SH-SY5Y (cell line): ENCODE results near the gene RFK.

ENCODE experiments used
- GATA2 ChIP-seq: IDR thresholded peaks from 2 replicates; pipeline ENCODE4 v1.6.1; 2011; ENCODE audit warnings: mild to moderate bottlenecking, low read depth, low read length
- GATA3 ChIP-seq: IDR thresholded peaks from 2 replicates; pipeline ENCODE4 v1.6.1; 2011; ENCODE audit warnings: low read depth, mild to moderate bottlenecking, low read length, moderate library complexity

Gene RFK

DNA sequence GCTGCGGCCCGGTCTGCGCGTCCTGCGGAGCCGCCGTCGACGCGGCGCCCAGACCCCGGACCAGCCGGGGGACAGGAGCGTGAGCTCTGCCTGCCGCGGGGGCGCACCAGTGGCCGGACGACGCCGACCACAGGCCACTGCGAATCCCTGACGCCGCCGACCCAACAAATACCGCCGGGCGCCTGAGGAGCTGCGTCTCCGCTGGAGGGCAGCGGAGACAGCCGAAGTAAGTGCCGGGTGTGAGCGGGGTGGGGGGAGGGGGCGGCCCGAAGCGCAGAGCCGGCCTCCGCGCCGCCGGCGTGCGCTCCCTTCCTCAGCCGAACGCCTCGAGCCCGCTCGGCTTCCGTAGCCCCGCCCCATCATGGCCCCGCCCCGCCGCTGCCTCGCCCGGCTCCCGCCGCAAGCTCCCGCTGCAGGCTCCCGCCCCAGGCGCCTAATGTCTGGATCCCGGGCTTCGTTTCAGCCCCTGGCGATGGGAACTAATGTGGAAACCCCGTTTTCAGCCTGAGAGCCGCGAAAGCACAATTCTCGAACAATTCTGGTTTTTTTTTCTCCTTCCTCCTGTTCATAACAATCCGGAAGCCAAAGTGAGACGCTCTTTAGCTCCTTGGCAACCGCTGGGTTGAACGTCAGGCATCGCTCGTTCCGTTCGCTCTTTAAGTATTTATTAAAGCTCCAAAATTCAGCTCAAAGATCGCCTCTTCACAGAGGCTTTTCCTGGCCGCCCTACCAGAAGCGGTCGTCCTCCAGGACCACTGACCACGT is at the start of gene RFK:
TSS of gene RFK (minus strand) at position 232 of the 765 bp plus-strand sequence. CDS start 255 bp downstream, outside the sequence.
- TF ChIP-seq GATA3 (no peak), GATA2 (no peak; the same call in 1 of the 2 replicates)

DNA sequence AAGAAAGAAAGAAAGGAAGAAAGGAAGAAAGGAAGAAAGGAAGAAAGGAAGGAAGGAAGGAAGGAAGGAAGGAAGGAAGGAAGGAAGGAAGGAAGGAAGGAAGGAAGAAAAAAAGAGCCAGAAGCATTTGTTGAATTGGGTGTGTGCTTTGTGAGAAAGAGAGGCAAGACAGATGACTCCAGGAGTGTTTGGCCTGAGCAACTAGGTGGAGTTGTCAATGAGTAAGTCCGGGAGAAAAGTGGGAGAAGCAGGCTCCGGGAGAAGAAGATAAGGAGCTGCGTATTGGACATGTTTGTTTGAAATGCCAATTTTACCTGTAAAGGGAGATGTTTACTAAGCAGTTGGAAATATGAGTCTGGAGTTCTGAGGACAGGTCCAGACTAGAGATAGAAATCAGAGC is 49.7 kb upstream of the RFK start:
- TF ChIP-seq GATA3 (no peak), GATA2 (no peak)

DNA sequence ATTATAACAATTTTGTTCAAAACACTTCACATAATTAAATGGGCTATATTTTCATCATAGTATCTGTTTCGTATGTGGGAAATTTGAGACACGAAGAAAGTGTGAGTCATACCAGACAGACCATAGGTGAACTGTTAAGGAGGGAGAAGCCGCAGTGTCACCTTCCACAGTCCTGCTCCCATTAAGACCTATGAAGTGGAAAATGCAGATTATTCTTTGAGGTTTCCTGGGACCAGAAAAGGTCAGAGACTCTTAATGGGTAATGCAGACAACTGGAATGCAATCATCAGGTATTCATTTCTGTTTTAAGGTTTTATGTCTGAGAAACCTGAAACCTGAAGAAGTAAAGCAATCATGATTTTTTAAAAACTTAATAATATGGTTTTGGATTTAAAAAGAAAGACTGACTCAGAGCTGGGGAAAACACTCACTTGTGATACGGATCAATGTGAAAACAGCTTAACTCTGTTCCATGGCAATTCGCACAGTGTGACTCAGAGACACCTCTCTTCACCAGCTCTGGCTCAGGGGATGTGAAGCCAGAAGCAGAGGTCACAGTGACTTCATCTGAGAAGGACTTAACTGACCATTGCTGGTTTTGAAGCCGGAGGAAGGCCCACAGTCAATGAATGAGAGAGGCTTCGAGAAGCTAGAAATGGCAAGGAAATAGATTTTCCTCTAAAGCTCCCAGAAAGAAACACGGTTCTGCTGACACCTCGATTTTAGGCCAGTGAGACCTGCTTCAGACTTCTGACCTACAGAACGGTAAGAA is 47.5 kb upstream of the RFK start:
- TF ChIP-seq GATA2 = no peak
- no peak for TF ChIP-seq GATA3

DNA sequence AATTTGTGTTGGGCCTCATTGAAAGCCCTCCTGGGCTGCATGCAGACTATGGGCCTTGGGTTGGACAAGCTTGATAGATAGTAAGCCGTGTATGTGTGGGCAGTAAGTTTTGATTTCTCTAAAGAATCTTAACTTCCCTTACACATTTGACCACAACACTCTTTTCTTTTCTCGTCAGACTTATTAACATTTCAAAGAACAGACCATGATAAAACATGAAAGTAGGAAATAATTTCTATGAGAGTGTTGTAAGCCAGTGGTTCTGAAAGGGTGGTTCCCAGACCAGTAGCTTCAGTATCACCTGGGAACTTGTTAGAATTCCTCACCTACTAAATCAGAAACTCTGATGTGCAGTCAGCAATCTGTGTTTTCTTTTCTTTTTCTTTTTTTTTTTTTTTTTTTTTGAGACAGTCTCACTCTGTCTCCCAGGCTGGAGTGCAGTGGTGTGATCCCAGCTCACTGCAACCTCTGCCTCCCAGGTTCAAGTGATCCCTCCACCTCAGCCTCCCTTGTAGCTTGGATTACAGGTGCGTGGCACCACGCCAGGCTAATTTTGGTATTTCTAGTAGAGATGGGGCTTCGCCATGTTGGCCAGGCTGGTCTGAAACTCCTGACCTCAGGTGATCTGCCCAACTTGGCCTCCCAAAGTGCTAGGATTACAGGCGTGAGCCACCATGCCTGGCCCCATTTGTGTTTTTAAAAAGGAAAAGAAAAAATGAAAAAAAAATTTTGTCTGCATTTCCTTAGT is 44.8 kb upstream of the RFK start:
- TF ChIP-seq GATA3 = no peak
- no peak for TF ChIP-seq GATA2

DNA sequence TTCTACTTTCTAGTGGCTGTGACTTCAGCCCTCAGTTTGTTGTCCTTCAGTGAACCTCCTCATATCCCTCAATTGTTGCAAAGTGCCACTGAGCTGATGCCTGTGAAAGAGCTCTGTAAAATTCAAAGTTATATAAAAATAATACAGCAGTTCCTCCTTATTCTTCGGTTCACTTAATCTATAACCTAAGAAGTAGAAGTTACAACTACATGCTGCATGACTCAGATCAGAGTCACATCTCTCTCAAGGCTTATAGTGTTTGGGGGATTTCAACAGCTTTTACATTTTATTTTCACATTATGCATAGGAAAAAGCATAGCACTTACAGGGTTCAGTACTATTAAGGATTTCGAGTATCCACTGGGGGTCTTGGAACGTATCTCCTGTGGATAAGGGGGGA is 39.6 kb upstream of the RFK start:
- no peak for TF ChIP-seq GATA2
- TF ChIP-seq GATA3 = no peak

DNA sequence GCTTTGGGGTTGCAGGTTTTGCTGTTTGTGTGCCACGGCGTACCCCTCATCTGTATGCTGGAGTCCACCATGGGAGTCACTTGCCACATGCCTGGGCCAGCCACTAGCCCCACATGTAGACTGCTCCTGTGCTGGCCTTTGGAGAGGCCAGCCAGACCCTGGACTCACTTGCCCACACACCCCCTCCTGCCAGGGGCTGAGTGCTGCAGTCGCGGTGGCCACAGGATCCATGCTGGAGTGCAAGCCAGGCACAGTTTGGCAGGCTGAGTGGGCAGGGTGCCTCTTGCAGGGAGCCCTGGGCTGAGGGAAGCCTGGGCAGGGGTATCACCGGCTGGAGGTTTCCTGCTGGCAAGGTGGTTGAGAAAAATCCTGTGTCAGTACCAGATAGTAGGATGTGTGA is 39.2 kb upstream of the RFK start:
- TF ChIP-seq GATA2 (no peak), GATA3 (no peak)

DNA sequence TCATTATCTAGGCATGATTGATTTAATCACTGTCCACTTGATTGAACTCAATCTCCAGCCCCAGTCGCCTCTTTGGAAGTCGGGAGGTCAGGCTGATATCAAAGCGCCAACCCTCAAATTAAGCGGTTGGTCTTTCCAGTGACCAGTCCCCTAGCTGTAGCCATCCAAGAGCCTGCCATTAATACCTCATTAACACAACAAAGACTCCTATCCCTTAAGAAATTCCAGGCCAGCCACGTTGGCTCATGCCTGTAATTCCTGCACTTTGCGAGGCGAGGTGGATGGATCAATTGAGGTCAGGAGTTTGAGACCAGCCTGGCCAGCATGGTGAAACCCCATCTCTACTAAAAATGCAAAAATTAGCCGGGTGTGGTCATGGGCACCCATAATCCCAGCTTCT is 37.4 kb upstream of the RFK start:
- no peak for TF ChIP-seq GATA3
- TF ChIP-seq GATA2 = no peak

DNA sequence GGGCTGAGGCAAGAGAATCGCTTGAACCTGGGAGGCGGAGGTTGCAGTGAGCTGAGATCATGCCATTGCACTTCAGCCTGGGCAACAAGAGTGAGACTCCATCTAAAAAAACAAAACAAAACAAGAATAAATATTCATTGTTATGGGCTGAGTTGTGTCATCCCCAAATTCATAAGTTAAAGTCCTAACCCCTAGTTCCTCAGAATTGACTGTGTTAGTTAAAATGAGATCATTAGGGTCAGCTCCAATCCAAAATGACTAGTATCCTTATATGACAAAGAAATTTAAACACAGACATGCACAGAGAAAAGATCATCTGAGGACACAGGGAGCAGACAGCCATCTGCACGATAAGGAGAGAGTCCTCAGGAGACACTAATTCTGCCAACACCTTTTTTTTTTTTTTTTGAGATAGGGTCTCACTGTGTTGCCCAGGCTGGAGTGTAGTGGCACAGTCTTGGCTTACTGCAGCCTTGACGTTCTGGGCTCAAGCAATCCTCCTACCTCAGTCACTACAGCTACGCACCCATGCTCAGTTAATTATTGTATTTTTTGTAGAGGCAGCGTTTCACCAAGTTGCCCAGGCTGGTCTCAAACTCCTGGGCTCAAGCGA is 32.7 kb upstream of the RFK start:
- TF ChIP-seq GATA2 = no peak
- no peak for TF ChIP-seq GATA3

DNA sequence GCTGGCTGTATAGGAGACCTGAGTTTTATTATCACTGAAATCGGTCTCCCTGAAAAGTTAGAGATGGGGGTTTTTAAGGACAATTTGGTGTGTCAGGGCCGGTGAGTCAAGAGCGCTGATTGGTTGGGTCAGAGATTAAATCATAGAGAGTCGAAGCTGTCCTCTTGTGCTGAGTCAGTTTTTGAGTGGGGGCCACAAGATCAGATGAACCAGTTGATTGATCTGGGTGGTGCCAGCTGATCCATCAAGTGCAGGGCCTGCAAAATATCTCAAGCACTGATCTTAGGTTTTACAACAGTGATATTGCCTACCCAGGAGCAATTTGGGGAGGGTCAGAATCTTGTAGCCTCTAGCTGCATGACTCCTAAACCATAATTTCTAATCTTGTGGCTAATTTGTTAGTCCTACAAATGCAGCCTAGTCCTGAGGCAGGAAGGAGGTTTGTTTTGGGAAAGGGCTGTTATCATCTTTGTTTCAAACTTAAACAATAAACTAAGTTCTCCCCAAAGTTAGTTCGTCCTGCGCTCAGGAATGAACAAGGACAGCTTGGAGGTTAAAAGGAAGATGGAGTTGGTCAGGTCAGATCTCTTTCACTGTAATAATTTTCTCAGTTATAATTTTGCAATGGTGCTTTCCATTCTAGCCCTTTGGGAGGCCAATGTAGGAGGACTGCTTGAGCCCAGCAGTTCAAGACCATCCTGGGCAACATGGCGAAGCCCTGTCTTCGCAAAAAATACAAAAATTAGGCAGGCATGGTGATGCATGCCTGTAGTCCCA is 31.6 kb upstream of the RFK start:
- TF ChIP-seq GATA3 (no peak), GATA2 (no peak)

DNA sequence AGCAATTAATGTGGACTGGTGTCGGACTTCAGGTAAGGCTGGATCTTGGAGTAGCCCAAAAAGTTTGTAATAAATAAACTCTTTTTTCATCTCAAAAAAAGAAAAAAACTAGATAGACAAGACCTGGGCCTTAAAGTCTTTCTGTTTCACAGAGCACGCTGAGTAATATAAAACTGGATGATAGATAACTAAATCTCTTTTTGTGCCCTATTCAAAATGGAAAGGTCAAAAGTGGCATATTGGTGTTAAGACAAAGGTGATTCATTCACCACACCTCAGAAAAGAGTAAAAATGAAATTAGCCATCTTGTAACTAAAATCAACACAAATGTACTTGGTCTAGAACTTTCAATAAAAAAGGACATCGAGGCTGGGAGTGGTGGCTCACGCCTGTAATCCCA is 30.3 kb upstream of the RFK start:
- TF ChIP-seq GATA3 = no peak
- no peak for TF ChIP-seq GATA2

DNA sequence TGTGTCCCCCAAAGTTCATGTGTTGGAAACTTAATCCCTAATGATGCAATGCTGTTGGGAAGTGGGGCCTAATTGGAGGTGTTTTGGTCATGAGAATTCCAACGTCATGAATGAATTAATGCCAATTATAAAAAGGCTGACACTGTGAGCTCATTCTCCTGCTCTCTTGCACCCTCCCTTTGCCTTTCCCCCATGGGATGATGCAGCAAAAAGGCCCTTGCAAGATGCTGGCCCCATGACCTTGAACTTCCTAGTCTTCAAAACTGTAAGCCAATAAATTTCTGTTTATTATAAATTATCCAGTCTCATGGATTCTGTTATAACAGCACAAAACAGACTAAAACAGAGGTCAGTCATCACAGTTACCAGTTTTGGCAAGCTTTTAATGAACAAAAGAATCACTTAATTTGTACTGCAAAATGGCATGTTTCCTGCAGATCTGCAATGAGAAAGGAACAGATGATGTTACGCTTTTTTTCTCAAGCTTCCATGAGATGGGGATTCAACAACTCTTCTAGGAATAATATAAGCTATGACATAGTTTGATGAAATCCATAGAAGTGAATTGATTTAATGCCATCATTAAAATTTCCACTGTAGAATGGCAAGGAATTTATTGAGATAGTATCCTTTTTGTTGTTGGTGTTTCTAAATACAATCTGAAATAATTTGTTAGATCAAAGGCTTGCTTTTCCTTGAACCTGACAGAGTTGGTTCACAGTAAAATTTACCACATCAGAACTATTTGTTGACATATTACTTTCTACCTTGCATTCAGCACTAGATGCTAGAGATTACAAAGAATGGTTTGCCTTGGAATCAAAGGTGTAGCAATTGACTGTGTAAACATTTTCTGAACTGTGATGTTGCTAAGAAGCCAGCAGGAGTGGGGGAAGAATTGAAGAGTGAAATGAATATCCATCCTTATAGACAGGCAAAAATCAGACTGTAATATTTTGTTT is 29.3 kb upstream of the RFK start:
- TF ChIP-seq GATA3 (no peak), GATA2 (no peak)

DNA sequence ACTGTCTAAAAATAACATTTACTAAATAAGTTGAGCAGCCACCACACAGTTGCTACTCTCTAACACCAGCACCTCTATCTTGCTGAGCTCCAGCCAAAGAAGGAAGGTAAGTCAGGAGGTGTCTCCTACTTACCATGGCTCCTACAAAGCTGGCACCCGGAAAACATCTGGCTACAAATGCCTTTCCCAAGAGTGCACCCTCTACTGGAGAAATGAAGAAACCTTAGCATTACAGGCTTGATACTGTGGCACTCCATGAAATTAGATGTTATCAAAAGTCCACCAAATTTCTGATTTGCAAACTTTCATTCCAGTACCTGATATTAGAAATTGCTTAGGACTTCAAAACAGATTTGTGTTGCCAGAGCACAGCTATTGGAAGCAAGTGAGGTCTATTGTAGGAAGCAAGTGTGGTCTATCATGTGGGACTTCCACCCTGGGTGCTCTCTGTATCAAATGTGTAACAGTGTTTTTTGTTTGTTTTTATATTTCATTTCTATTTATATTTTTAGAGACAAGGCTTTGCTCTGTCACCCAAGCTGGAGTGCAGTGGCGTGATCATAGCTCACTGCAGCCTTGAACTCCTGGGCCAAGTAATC is 25.7 kb upstream of the RFK start:
- no peak for TF ChIP-seq GATA2
- TF ChIP-seq GATA3 = no peak

DNA sequence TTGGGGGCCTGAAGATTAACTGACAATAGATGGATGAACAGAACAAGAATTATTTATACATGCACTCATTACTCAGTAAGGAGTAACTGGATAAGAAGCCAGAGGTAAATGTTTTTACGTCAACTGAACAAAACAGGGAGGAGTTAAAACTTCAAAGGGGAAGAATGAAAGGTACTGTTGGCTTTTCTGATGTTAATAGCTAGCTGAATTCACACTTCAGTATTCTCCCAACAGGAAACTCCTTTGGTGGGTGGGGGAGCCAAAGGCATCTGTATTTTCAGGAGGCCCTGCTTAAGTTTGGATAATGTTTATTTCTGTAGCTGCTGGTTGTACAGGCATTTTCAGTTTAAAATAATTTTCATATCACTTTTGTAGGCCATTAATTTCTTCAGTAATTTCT is 23.2 kb upstream of the RFK start:
- no peak for TF ChIP-seq GATA3
- TF ChIP-seq GATA2 = no peak
